HEK293 (cell line): ENCODE data around the gene PVALEF.
"Not testable (repeated sequence)": the region's sequence is repeated elsewhere in the genome, so short reads cannot be mapped to it uniquely, and the experiment has no call there.

Experiments
- CTCF ChIA-PET: fragments of 350-600 bp; formaldehyde crosslinking; extraction: SDS; loops from one replicate; lab custom pipeline; 2021; ENCODE audit warnings: antibody characterized with exemption; lab: Yijun Ruan, JAX
- POLR2A ChIA-PET: fragments of 300-600 bp; formaldehyde crosslinking; extraction: SDS; loops from one replicate; lab custom pipeline; 2020; ENCODE audit warnings: antibody characterized with exemption, inconsistent platforms; lab: Yijun Ruan, JAX
- H3K27ac ChIP-seq: fragments of 200-500 bp; sonication (Bioruptor generic); 2 replicates; pipeline ENCODE4 v1.5.1; 2014; ENCODE audit warnings: low read depth, low read length, control low read depth, inconsistent platforms; ENCODE audit errors: extremely low read depth
- H3K36me3 ChIP-seq, 2 experiments: fragments of 200-500 bp in 1 of 2; sonication (Bioruptor generic) in 1 of 2; 1 replicate in 1 of 2; 2 replicates in 1 of 2; pipeline ENCODE4 v1.5.1; 2014 to 2017; ENCODE audit warnings: inconsistent platforms in 2 of 2, low read length in 2 of 2; ENCODE audit not compliant: control insufficient read depth in 2 of 2, insufficient read depth in 1 of 2
- H3K4me1 ChIP-seq: fragments of 200-500 bp; sonication (Bioruptor generic); 2 replicates; pipeline ENCODE4 v1.5.1; 2014; ENCODE audit warnings: mild to moderate bottlenecking, low read length, inconsistent platforms; ENCODE audit not compliant: control insufficient read depth, insufficient read depth
- H3K4me3 ChIP-seq: 2 replicates; pipeline ENCODE4 v1.5.1; 2011; ENCODE audit warnings: low read depth, mild to moderate bottlenecking, control low read depth, low read length, moderate library complexity
- H3K9me3 ChIP-seq: fragments of 200-500 bp; sonication (Bioruptor generic); 2 replicates; pipeline ENCODE4 v1.5.1; 2014; ENCODE audit warnings: low read depth, low read length, inconsistent platforms; ENCODE audit not compliant: control insufficient read depth, insufficient read depth
- GLI2 ChIP-seq: fragments of 450-650 bp; formaldehyde crosslinking; IDR thresholded peaks from 2 replicates; pipeline ENCODE4; 2017; ENCODE audit warnings: missing biosample characterization, missing genetic modification characterization, low read depth, borderline replicate concordance
- HOXD13 ChIP-seq: sonication (generic); formaldehyde crosslinking; IDR thresholded peaks from 2 replicates; pipeline ENCODE4 v1.8.0; 2022; ENCODE audit warnings: missing genetic modification reagents, borderline replicate concordance
- SP7 ChIP-seq: fragments of 450-650 bp; formaldehyde crosslinking; IDR thresholded peaks from 2 replicates; pipeline ENCODE4 v1.5.1; 2016; ENCODE audit warnings: missing biosample characterization, missing genetic modification characterization
- TSHZ1 ChIP-seq: fragments of 450-650 bp; formaldehyde crosslinking; IDR thresholded peaks from 2 replicates; pipeline ENCODE4 v1.5.1; 2016; ENCODE audit warnings: missing biosample characterization, missing genetic modification characterization, borderline replicate concordance
- ZBTB7A ChIP-seq: fragments of 450-650 bp; formaldehyde crosslinking; IDR thresholded peaks from 2 replicates; pipeline ENCODE4 v1.5.1; 2016; ENCODE audit warnings: low read depth, missing biosample characterization, missing genetic modification characterization
- ZEB2 ChIP-seq: fragments of 450-650 bp; formaldehyde crosslinking; IDR thresholded peaks from 2 replicates; pipeline ENCODE4 v1.5.1; 2016; ENCODE audit warnings: missing biosample characterization, missing genetic modification characterization
- ZNF132 ChIP-seq: fragments of 450-650 bp; formaldehyde crosslinking; IDR thresholded peaks from 2 replicates; pipeline ENCODE4 v1.5.1; 2017; ENCODE audit warnings: missing biosample characterization, missing genetic modification characterization, borderline replicate concordance
- ZNF214 ChIP-seq: fragments of 450-650 bp; formaldehyde crosslinking; IDR thresholded peaks from 2 replicates; pipeline ENCODE4 v1.5.1; 2017; ENCODE audit warnings: missing biosample characterization, mild to moderate bottlenecking, missing genetic modification characterization, borderline replicate concordance
- ZNF248 ChIP-seq: fragments of 450-650 bp; formaldehyde crosslinking; IDR thresholded peaks from 2 replicates; pipeline ENCODE4 v1.5.1; 2017; ENCODE audit warnings: missing biosample characterization, missing genetic modification characterization
- ZNF311 ChIP-seq: fragments of 450-650 bp; formaldehyde crosslinking; IDR thresholded peaks from 2 replicates; pipeline ENCODE4 v1.5.1; 2017; ENCODE audit warnings: missing biosample characterization, missing genetic modification characterization, borderline replicate concordance
- ZNF394 ChIP-seq: fragments of 450-650 bp; formaldehyde crosslinking; IDR thresholded peaks from 2 replicates; pipeline ENCODE4 v1.5.1; 2016; ENCODE audit warnings: missing biosample characterization, missing genetic modification characterization, mild to moderate bottlenecking, moderate library complexity, borderline replicate concordance
- ZNF404 ChIP-seq: fragments of 450-650 bp; formaldehyde crosslinking; IDR thresholded peaks from 2 replicates; pipeline ENCODE4 v1.5.1; 2017; ENCODE audit warnings: missing biosample characterization, missing genetic modification characterization
- ZNF423 ChIP-seq: fragments of 450-650 bp; formaldehyde crosslinking; IDR thresholded peaks from 2 replicates; pipeline ENCODE4 v1.5.1; 2016; ENCODE audit warnings: missing biosample characterization, missing genetic modification characterization
- ZNF624 ChIP-seq: fragments of 450-650 bp; formaldehyde crosslinking; IDR thresholded peaks from 2 replicates; pipeline ENCODE4 v1.5.1; 2017; ENCODE audit warnings: missing biosample characterization, missing genetic modification characterization
- ZNF629 ChIP-seq: fragments of 450-650 bp; formaldehyde crosslinking; IDR thresholded peaks from 2 replicates; pipeline ENCODE4 v1.5.1; 2017; ENCODE audit warnings: missing biosample characterization, missing genetic modification characterization
- ZNF660 ChIP-seq: fragments of 450-650 bp; IDR thresholded peaks from 2 replicates; pipeline ENCODE4 v1.5.1; 2018; ENCODE audit warnings: missing biosample characterization, mild to moderate bottlenecking, missing genetic modification characterization
- ZNF670 ChIP-seq: fragments of 450-650 bp; formaldehyde crosslinking; IDR thresholded peaks from 2 replicates; pipeline ENCODE4 v1.5.1; 2016; ENCODE audit warnings: missing biosample characterization, missing genetic modification characterization, low read depth
- ZNF777 ChIP-seq: fragments of 450-650 bp; formaldehyde crosslinking; IDR thresholded peaks from 2 replicates; pipeline ENCODE4 v1.5.1; 2017; ENCODE audit warnings: missing biosample characterization, missing genetic modification characterization, borderline replicate concordance
- ZNF843 ChIP-seq: fragments of 450-650 bp; formaldehyde crosslinking; IDR thresholded peaks from 2 replicates; pipeline ENCODE4 v1.5.1; 2016; ENCODE audit warnings: missing biosample characterization, missing genetic modification characterization
- ZSCAN23 ChIP-seq: fragments of 450-650 bp; formaldehyde crosslinking; IDR thresholded peaks from 2 replicates; pipeline ENCODE4 v1.5.1; 2016; ENCODE audit warnings: missing biosample characterization, missing genetic modification characterization
- TF ChIP-seq, protein P1 (sequence below): fragments of 450-650 bp; formaldehyde crosslinking; IDR thresholded peaks from 2 replicates; pipeline ENCODE4 v1.5.1; 2016; ENCODE audit warnings: missing biosample characterization, missing genetic modification characterization
- TF ChIP-seq, protein P2 (sequence below): fragments of 450-650 bp; formaldehyde crosslinking; IDR thresholded peaks from 2 replicates; pipeline ENCODE4 v1.5.1; 2016; ENCODE audit warnings: missing biosample characterization, missing genetic modification characterization

The PVALEF gene

DNA sequence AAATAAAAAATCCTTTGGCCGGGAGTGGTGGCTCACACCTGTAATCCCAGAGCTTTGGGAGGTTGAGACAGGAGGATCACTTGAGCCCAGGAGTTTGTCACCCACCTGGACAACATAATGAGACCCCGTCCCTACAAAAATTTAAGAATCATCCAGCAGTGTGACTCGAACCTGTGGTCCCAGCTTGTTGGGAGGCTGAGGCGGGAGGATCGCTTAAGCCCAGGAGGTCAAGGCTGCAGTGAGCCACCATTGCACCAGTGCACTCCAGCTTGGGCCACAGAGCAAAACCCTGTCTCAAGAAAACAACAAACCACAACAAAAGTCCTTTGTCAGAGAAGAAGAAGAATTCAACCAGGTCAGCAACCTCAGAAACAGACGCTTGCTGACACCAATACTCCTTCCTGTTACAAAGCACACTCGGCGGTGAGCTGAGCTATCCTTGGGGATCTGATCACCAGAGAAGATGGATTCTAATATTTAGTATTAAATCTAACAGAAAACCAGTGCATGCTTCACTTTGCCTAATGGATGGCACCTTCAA lies 12.9 kb upstream of the PVALEF start (continued):
- TF ChIP-seq ZNF311 (tag by site-specific recombination) (no peak), SP7 (tag by site-specific recombination) (no peak), ZNF248 (no peak), ZNF394 (tag by site-specific recombination) (no peak)

GRCh38 chr17:81153340-81153803 lies 11.9 kb upstream of the PVALEF start:
- TF ChIP-seq ZEB2 (tag by site-specific recombination) = no peak
- TF ChIP-seq, protein P1, sequence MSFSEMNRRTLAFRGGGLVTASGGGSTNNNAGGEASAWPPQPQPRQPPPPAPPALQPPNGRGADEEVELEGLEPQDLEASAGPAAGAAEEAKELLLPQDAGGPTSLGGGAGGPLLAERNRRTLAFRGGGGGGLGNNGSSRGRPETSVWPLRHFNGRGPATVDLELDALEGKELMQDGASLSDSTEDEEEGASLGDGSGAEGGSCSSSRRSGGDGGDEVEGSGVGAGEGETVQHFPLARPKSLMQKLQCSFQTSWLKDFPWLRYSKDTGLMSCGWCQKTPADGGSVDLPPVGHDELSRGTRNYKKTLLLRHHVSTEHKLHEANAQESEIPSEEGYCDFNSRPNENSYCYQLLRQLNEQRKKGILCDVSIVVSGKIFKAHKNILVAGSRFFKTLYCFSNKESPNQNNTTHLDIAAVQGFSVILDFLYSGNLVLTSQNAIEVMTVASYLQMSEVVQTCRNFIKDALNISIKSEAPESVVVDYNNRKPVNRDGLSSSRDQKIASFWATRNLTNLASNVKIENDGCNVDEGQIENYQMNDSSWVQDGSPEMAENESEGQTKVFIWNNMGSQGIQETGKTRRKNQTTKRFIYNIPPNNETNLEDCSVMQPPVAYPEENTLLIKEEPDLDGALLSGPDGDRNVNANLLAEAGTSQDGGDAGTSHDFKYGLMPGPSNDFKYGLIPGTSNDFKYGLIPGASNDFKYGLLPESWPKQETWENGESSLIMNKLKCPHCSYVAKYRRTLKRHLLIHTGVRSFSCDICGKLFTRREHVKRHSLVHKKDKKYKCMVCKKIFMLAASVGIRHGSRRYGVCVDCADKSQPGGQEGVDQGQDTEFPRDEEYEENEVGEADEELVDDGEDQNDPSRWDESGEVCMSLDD (tag by site-specific recombination) = no peak
- no peak for TF ChIP-seq ZNF624 (tag by site-specific recombination)
- no peak for TF ChIP-seq ZNF214 (tag by site-specific recombination)
- TF ChIP-seq ZNF660 = no peak
- TF ChIP-seq GLI2 (tag by site-specific recombination) = no peak
- no peak for TF ChIP-seq ZNF248
- no peak for TF ChIP-seq ZBTB7A
- no peak for TF ChIP-seq ZNF843 (tag by site-specific recombination)
- no peak for TF ChIP-seq ZNF423
- no peak for TF ChIP-seq HOXD13 (CRISPR knock-in tag)
- no peak for TF ChIP-seq ZNF404 (tag by site-specific recombination)
- TF ChIP-seq, protein P2, sequence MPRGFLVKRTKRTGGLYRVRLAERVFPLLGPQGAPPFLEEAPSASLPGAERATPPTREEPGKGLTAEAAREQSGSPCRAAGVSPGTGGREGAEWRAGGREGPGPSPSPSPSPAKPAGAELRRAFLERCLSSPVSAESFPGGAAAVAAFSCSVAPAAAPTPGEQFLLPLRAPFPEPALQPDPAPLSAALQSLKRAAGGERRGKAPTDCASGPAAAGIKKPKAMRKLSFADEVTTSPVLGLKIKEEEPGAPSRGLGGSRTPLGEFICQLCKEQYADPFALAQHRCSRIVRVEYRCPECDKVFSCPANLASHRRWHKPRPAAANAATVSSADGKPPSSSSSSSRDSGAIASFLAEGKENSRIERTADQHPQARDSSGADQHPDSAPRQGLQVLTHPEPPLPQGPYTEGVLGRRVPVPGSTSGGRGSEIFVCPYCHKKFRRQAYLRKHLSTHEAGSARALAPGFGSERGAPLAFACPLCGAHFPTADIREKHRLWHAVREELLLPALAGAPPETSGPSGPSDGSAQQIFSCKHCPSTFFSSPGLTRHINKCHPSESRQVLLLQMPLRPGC (tag by site-specific recombination) = no peak
- TF ChIP-seq ZNF670 (tag by site-specific recombination) = no peak
- no peak for TF ChIP-seq ZNF777 (tag by site-specific recombination)
- TF ChIP-seq TSHZ1 (tag by site-specific recombination) = no peak
- TF ChIP-seq ZNF132 (tag by site-specific recombination) = no peak
- TF ChIP-seq ZNF629 (tag by site-specific recombination) = no peak
- no peak for TF ChIP-seq ZSCAN23 (tag by site-specific recombination)
- H3K36me3 ChIP-seq = no peaks in the 10 kb centered on the region
- CTCF ChIA-PET = interaction anchor here (1.4 kb wide), 1 partner anchor 12 kb away, joined by 4 read pairs; no protein-coding TSS in a partner anchor
- H3K4me1 ChIP-seq = no peaks in the 10 kb centered on the region
- POLR2A ChIA-PET = interaction anchor here (0.7 kb wide), 1 partner anchor 391 kb away, joined by 6 read pairs; no protein-coding TSS in a partner anchor
- no peak overlapping the region for H3K4me3 ChIP-seq
- no peaks in the 10 kb centered on the region for H3K9me3 ChIP-seq
- H3K27ac ChIP-seq = no peak overlapping the region

GRCh38 chr17:81154016-81154415 lies 11.3 kb upstream of the PVALEF start:
- not testable (repeated sequence) for H3K36me3 ChIP-seq, H3K4me1 ChIP-seq, H3K4me3 ChIP-seq, H3K9me3 ChIP-seq, H3K27ac ChIP-seq
- CTCF ChIA-PET = interaction anchor here (0.9 to 1.4 kb wide), 2 partner anchors 13 to 47 kb away, joined by 3 to 4 read pairs; no protein-coding TSS in a partner anchor
- POLR2A ChIA-PET = interaction anchor here (0.7 to 0.8 kb wide), 2 partner anchors 84 to 390 kb away, joined by 6 read pairs; partner anchors contain the start of genes NDUFAF8 and TEPSIN
